GM23248 (cell line): ENCODE data around the gene TAS2R20. TPM values are rescaled to one million over a fixed set of nuclear protein-coding genes. Genes with fewer than 3 reads are reported as not detected.

Experiments used
- DNase-seq: peaks from one replicate; pipeline ENCODE4 v3.0.0-alpha.2; 2015
- H2AFZ ChIP-seq: fragments of 200-600 bp; sonication (generic); 2 replicates; pipeline ENCODE4 v1.6.1; 2016; ENCODE audit warnings: antibody characterized with exemption
- H3F3A ChIP-seq: fragments of 200-600 bp; sonication (generic); 2 replicates; pipeline ENCODE4 v1.6.1; 2016; ENCODE audit warnings: mild to moderate bottlenecking, antibody characterized with exemption, mixed run types; ENCODE audit not compliant: insufficient read depth
- H3K27ac ChIP-seq: fragments of 200-600 bp; sonication (generic); 2 replicates; pipeline ENCODE4 v1.5.1; 2016; ENCODE audit warnings: mild to moderate bottlenecking
- H3K27me3 ChIP-seq: fragments of 200-600 bp; sonication (generic); replicated peaks from 2 replicates; pipeline ENCODE4 v1.6.1; 2016; ENCODE audit warnings: mild to moderate bottlenecking; ENCODE audit not compliant: insufficient read depth
- H3K36me3 ChIP-seq: fragments of 200-600 bp; sonication (generic); 2 replicates; pipeline ENCODE4 v1.6.1; 2016; ENCODE audit warnings: low read depth, mild to moderate bottlenecking
- H3K4me1 ChIP-seq: fragments of 200-600 bp; sonication (generic); 2 replicates; pipeline ENCODE4 v1.6.1; 2016; ENCODE audit warnings: mild to moderate bottlenecking; ENCODE audit not compliant: insufficient read depth
- H3K4me2 ChIP-seq: fragments of 200-600 bp; sonication (generic); one replicate; pipeline ENCODE4 v1.6.1; 2016; ENCODE audit warnings: mild to moderate bottlenecking; ENCODE audit not compliant: unreplicated experiment
- H3K4me3 ChIP-seq: fragments of 200-600 bp; sonication (generic); 2 replicates; pipeline ENCODE4 v1.5.1; 2016; ENCODE audit warnings: mild to moderate bottlenecking
- H3K79me2 ChIP-seq: fragments of 200-600 bp; sonication (generic); 2 replicates; pipeline ENCODE4 v1.6.1; 2016; ENCODE audit warnings: mild to moderate bottlenecking; ENCODE audit not compliant: insufficient read depth
- H3K9ac ChIP-seq: fragments of 200-600 bp; sonication (generic); 2 replicates; pipeline ENCODE4 v1.6.1; 2016; ENCODE audit warnings: mild to moderate bottlenecking
- H3K9me2 ChIP-seq: fragments of 200-600 bp; sonication (generic); 2 replicates; pipeline ENCODE4 v1.6.1; 2016; ENCODE audit warnings: mixed run types, mild to moderate bottlenecking, moderate library complexity; ENCODE audit not compliant: insufficient read depth
- H3K9me3 ChIP-seq: fragments of 200-600 bp; sonication (generic); one replicate; pipeline ENCODE4 v1.6.1; 2017; ENCODE audit warnings: low read depth
- H4K20me1 ChIP-seq: fragments of 200-600 bp; sonication (generic); 2 replicates; pipeline ENCODE4 v1.6.0; 2016; ENCODE audit not compliant: insufficient read depth
- EZH2 ChIP-seq: fragments of 200-600 bp; sonication (generic); IDR thresholded peaks from 2 replicates; pipeline ENCODE4 v1.6.1; 2018; ENCODE audit warnings: antibody characterized with exemption, mild to moderate bottlenecking; ENCODE audit not compliant: insufficient read depth, poor library complexity, severe bottlenecking
- EZH2phosphoT487 ChIP-seq: fragments of 200-600 bp; sonication (generic); IDR thresholded peaks from 2 replicates; pipeline ENCODE4 v1.6.1; 2018; ENCODE audit warnings: antibody characterized with exemption, moderate library complexity, mild to moderate bottlenecking, low read depth; ENCODE audit not compliant: insufficient read depth
- WGBS, 2 experiments: methylation state at CpG; one replicate each; pipeline ENCODE4 v1.1.6; 2015 to 2017; ENCODE audit warnings: low lambda C conversion rate in 2 of 2, low coverage in 1 of 2; ENCODE audit errors: missing lambda C conversion rate in 2 of 2; 5-methylcytosine and 5-hydroxymethylcytosine counted together
- in situ Hi-C: fragments of 300-500 bp; cut with MboI; formaldehyde crosslinking; loops from 2 replicates; pipeline ENCODE4 v1.15.0; 2020
- polyA plus RNA-seq: library from polyadenylated mRNA; unstranded; fragments of >200 nt; fragmentation: Nextera tagmentation; extraction: Ambion mirVana; gene quantifications from 2 replicates; pipeline ENCODE4 v1.2.1, GENCODE V29; 2016
- total RNA-seq: library from RNA; depleted of rRNA; stranded (reverse); fragments of >200 nt; shearing (Covaris generic); gene quantifications from 2 replicates; pipeline ENCODE4 v1.2.3, GENCODE V29; 2014

TAS2R20 gene
- total and polyA plus RNA-seq, 2 experiments from 2014 or later: 2.5 TPM; not detected in 1

- in situ Hi-C loops: loop anchor here (5.0 kb wide), 1 partner anchor 56 kb away; no protein-coding TSS in a partner anchor
These were observed 17.8 kb upstream of the TAS2R20 start for GRCh38 chr12:11015775-11016430.

DNA sequence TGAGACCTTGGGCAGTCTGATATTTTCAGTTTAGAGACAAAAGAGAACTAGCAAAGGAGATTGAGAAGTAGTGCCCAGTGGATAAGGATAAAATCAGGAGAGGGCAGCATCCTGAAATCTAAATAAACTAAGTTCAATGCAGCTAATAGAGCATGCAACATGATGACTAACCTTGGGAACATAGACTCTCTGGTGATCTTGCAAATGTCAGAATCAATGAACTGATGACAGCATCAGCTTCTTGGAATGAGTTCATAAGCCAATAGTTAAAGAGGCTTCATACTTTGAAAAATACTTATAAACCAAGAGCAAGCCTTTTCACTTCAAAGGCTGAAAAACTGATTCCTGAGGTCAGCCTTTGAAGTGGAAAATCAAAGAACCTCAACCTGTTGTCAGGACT is 16.1 kb upstream of the TAS2R20 start:
- Histone ChIP-seq H2AFZ (no peak overlapping the region), H3K27me3 (no peaks in the 10 kb centered on the region), H4K20me1 (no peaks in the 10 kb centered on the region), H3K79me2 (no peaks in the 10 kb centered on the region), H3K4me1 (no peaks in the 10 kb centered on the region), H3K9me2 (no peaks in the 10 kb centered on the region), H3K9ac (no peak overlapping the region), H3K27ac (no peak overlapping the region), H3K4me3 (no peak overlapping the region), H3K4me2 (no peak overlapping the region), H3K9me3 (no peaks in the 10 kb centered on the region), H3K36me3 (no peaks in the 10 kb centered on the region), H3F3A (no peaks in the 10 kb centered on the region)
- in situ Hi-C loops: no loop called here
- TF ChIP-seq EZH2phosphoT487 (no peak), EZH2 (no peak)
- peak; percentile 7 for DNase-seq

More at GRCh38 chr12:11015775-11016430, 17.8 kb upstream of the TAS2R20 start:
- WGBS, 2 experiments: 94 to 95% methylated on average over 4 of the region's 4 CpGs
- TF ChIP-seq EZH2 (no peak), EZH2phosphoT487 (no peak)
- Histone ChIP-seq H3K9me2 (no peaks in the 10 kb centered on the region), H3K4me1 (no peaks in the 10 kb centered on the region), H3K36me3 (no peaks in the 10 kb centered on the region), H4K20me1 (no peaks in the 10 kb centered on the region), H3F3A (no peaks in the 10 kb centered on the region), H3K79me2 (no peaks in the 10 kb centered on the region), H2AFZ (no peak overlapping the region), H3K9me3 (no peaks in the 10 kb centered on the region), H3K9ac (no peak overlapping the region), H3K4me3 (no peak overlapping the region), H3K4me2 (no peak overlapping the region), H3K27me3 (no peaks in the 10 kb centered on the region), H3K27ac (no peak overlapping the region)
- no peak for DNase-seq

- no peaks in the 10 kb centered on the region for H4K20me1 ChIP-seq
- no peak overlapping the region for H3K9ac ChIP-seq
- H3K4me2 ChIP-seq: no peak overlapping the region
- H3K79me2 ChIP-seq: no peaks in the 10 kb centered on the region
- H2AFZ ChIP-seq: no peak overlapping the region
- no peak for DNase-seq
- WGBS, 2 experiments: 100% methylated on average over 1 of the region's 1 CpG
- no peaks in the 10 kb centered on the region for H3K27me3 ChIP-seq
- H3F3A ChIP-seq: no peaks in the 10 kb centered on the region
- no peaks in the 10 kb centered on the region for H3K9me2 ChIP-seq
- in situ Hi-C loops: no loop called here
- no peaks in the 10 kb centered on the region for H3K9me3 ChIP-seq
- H3K27ac ChIP-seq: no peak overlapping the region
- TF ChIP-seq EZH2phosphoT487 (no peak), EZH2 (no peak)
- H3K4me3 ChIP-seq: no peak overlapping the region
- no peaks in the 10 kb centered on the region for H3K36me3 ChIP-seq
- H3K4me1 ChIP-seq: no peaks in the 10 kb centered on the region
These were observed 9.5 kb upstream of the TAS2R20 start for GRCh38 chr12:11007608-11008007.

GRCh38 chr12:10994307-10994706 is 3.8 kb downstream of the TAS2R20 start:
- no peak overlapping the region for H3K4me3 ChIP-seq
- WGBS, 2 experiments: 84% methylated on average over 3 of the region's 3 CpGs
- H3K4me1 ChIP-seq: no peaks in the 10 kb centered on the region

More at GRCh38 chr12:10994307-10994706, 3.8 kb downstream of the TAS2R20 start:
- TF ChIP-seq EZH2phosphoT487 (no peak), EZH2 (no peak)
- Histone ChIP-seq H3K4me2 (no peak overlapping the region), H4K20me1 (no peaks in the 10 kb centered on the region), H3F3A (no peaks in the 10 kb centered on the region), H3K79me2 (no peaks in the 10 kb centered on the region), H3K9ac (no peak overlapping the region), H3K36me3 (peaks cover 13% of the 10 kb centered on the region), H3K27ac (no peak overlapping the region), H3K9me2 (no peaks in the 10 kb centered on the region; the same call in 1 of the 2 replicates), H3K27me3 (no peaks in the 10 kb centered on the region), H3K9me3 (no peaks in the 10 kb centered on the region), H2AFZ (no peak overlapping the region)
- no peak for DNase-seq
- in situ Hi-C loops: no loop called here
